ENCODE measurements around the gene PPP1R9B.

The PPP1R9B gene

DNA sequence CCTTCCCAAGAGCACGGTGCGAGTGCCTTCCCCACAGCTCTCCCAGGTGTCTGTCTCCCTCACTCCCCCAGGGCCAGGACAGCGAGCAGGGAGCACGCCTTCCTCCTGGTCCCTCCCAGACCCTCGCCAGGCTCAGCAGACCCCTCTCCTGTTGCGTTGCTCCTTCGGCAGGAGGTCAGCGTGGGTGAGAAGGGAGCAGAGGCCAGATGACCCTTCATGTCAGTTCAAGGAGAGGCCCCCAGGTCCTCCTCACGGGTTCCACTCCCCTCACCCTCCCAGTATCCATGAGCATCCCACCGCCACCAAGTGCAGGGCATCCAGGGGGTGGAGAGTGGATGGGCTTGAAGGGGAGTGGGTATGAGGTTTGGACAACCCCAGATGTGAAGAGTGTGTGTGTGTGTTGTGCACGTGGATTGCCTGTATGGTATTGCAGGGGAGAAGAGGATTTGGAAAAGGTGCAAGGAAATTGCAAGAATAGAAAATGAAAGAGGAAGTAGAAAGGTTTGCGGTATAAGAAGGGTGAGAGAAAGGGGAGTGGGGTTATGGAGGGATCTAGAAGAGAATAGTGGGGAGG lies 33.0 kb upstream of the PPP1R9B start:
- no peak overlapping the region for H2AFZ ChIP-seq (ENCODE audit: low read length)
- peak overlapping the region; percentile 68 for H2BK120ac ChIP-seq (ENCODE audit: low read depth, low read length)
- peak overlapping the region; percentile 95 for H3K18ac ChIP-seq (ENCODE audit: low read length)
- peak overlapping the region; percentile 86 for H4K91ac ChIP-seq (ENCODE audit: low read depth, low read length, poor library complexity)
- H3K79me1 ChIP-seq (ENCODE audit: low read depth, low read length): peaks cover 2% of the 10 kb centered on the region
- no peak for DNase-seq (ENCODE audit: low spot score)
- H3K4me2 ChIP-seq (ENCODE audit: insufficient read depth, low read length, poor library complexity, severe bottlenecking): no peak overlapping the region
- no peak overlapping the region for H3K27ac ChIP-seq (replicated peaks; ENCODE audit: low read length)
- H3K4me1 ChIP-seq (ENCODE audit: control insufficient read depth in 2 of 2, insufficient read depth in 1 of 2, low read depth in 1 of 2, low read length in 2 of 2): peaks cover 25 to 29% of the 10 kb centered on the region in 2 donors
- peak overlapping the region; percentile 97 for H4K8ac ChIP-seq (ENCODE audit: low read depth, low read length)
- peak overlapping the region; percentile 100 for H2BK15ac ChIP-seq (ENCODE audit: low read length)
- H3K9ac ChIP-seq (ENCODE audit: low read depth, low read length, poor library complexity): peak overlapping the region; percentile 50
- peak overlapping the region; percentile 92 for H3K23ac ChIP-seq (ENCODE audit: low read depth, low read length, poor library complexity)
- no peak overlapping the region for H3K4me3 ChIP-seq (ENCODE audit: low read length in 2 of 2)
- peak overlapping the region; percentile 77 for H2AK5ac ChIP-seq (ENCODE audit: low read depth, low read length)
- peak overlapping the region; percentile 67 for H3K14ac ChIP-seq (ENCODE audit: low read length)
- 96% methylated on average over 1 of the region's 12 CpGs; no CpG with 5 or more reads in 1 of the 2 donors for WGBS, 2 donors (ENCODE audit: extremely low coverage in 2 of 2, insufficient read length in 2 of 2, insufficient replicate concordance in 1 of 2)
- peaks cover 0 to 4% of the 10 kb centered on the region in 2 donors for H3K36me3 ChIP-seq (replicated peaks in 1 of 2; ENCODE audit: control insufficient read depth in 2 of 2, insufficient read depth in 2 of 2, low read length in 2 of 2)
- H3K27me3 ChIP-seq (ENCODE audit: control insufficient read depth in 3 of 3, insufficient read depth in 3 of 3, low read depth in 1 of 3, low read length in 3 of 3): peaks cover 0 to 11% (median 0%) of the 10 kb centered on the region in 3 experiments
- peak overlapping the region; percentile 96 for H2BK5ac ChIP-seq (ENCODE audit: low read length)
- H2BK12ac ChIP-seq (ENCODE audit: low read length): peak overlapping the region; percentile 97
- H3K9me3 ChIP-seq (replicated peaks in 1 of 2; ENCODE audit: control insufficient read depth in 2 of 2, insufficient read depth in 1 of 2, low read depth in 1 of 2, low read length in 2 of 2): peaks cover 0 to 3% of the 10 kb centered on the region in 2 donors
- H3K4ac ChIP-seq (ENCODE audit: low read length): peak overlapping the region; percentile 85

DNA sequence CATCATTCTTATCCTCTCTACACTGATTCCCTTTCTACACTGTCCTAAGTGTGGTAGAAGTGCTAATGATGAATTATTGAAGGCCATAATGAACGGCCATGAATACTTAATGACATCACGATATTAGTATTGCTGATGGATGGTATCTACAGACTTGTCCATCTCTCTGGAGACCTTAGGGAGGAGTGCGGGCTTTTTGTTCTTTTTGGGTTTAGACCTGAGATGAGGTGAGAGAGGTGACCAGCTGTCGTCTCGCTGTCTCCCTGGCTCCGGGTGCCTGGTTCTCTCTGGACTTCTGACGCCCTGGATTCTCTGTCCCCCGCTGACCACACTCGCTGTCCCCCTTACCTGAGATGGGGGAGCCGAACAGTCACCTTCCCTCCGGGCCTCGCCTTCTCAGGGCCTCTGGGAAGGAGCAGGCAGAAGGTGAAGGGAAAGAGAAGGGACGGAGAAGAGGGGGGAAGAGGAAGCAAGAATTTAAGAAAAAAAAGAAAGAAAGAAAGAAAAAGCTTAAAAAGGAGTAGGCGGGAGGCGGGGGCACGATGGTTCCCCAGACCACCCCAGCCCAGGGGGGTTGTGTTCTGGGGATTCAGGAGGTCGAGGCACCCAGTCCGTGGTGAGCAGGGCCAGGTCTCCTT lies 32.4 kb upstream of the PPP1R9B start:
- H2BK5ac ChIP-seq (ENCODE audit: low read length): peak overlapping the region; percentile 96
- H3K4me1 ChIP-seq (ENCODE audit: control insufficient read depth in 2 of 2, insufficient read depth in 1 of 2, low read depth in 1 of 2, low read length in 2 of 2): peaks cover 31 to 34% of the 10 kb centered on the region in 2 donors
- WGBS, 2 donors (ENCODE audit: extremely low coverage in 2 of 2, insufficient read length in 2 of 2, insufficient replicate concordance in 1 of 2): no CpG with 5 or more reads among the region's 18 CpGs
- H3K4me3 ChIP-seq (ENCODE audit: low read length in 2 of 2): no peak overlapping the region
- H2BK15ac ChIP-seq (ENCODE audit: low read length): peak overlapping the region; percentile 100
- peak overlapping the region; percentile 92 for H3K23ac ChIP-seq (ENCODE audit: low read depth, low read length, poor library complexity)
- peak overlapping the region; percentile 97 for H2BK12ac ChIP-seq (ENCODE audit: low read length)
- peak overlapping the region; percentile 77 for H2AK5ac ChIP-seq (ENCODE audit: low read depth, low read length)
- H3K14ac ChIP-seq (ENCODE audit: low read length): peak overlapping the region; percentile 67
- H3K9me3 ChIP-seq (replicated peaks in 1 of 2; ENCODE audit: control insufficient read depth in 2 of 2, insufficient read depth in 1 of 2, low read depth in 1 of 2, low read length in 2 of 2): peaks cover 0 to 3% of the 10 kb centered on the region in 2 donors
- peaks cover 2% of the 10 kb centered on the region for H3K79me1 ChIP-seq (ENCODE audit: low read depth, low read length)
- no peak overlapping the region for H3K27ac ChIP-seq (replicated peaks; ENCODE audit: low read length)
- no peak overlapping the region for H4K8ac ChIP-seq (ENCODE audit: low read depth, low read length)
- H2BK120ac ChIP-seq (ENCODE audit: low read depth, low read length): peak overlapping the region; percentile 68
- no peak overlapping the region for H3K4me2 ChIP-seq (ENCODE audit: insufficient read depth, low read length, poor library complexity, severe bottlenecking)
- H3K4ac ChIP-seq (ENCODE audit: low read length): peak overlapping the region; percentile 85
- peaks cover 0 to 4% of the 10 kb centered on the region in 2 donors for H3K36me3 ChIP-seq (replicated peaks in 1 of 2; ENCODE audit: control insufficient read depth in 2 of 2, insufficient read depth in 2 of 2, low read length in 2 of 2)
- DNase-seq (ENCODE audit: low spot score): no peak
- no peak overlapping the region for H2AFZ ChIP-seq (ENCODE audit: low read length)
- peaks cover 0 to 11% (median 0%) of the 10 kb centered on the region in 3 experiments for H3K27me3 ChIP-seq (ENCODE audit: control insufficient read depth in 3 of 3, insufficient read depth in 3 of 3, low read depth in 1 of 3, low read length in 3 of 3)
- peak overlapping the region; percentile 50 for H3K9ac ChIP-seq (ENCODE audit: low read depth, low read length, poor library complexity)
- no peak overlapping the region for H4K91ac ChIP-seq (ENCODE audit: low read depth, low read length, poor library complexity)
- peak overlapping the region; percentile 95 for H3K18ac ChIP-seq (ENCODE audit: low read length)

DNA sequence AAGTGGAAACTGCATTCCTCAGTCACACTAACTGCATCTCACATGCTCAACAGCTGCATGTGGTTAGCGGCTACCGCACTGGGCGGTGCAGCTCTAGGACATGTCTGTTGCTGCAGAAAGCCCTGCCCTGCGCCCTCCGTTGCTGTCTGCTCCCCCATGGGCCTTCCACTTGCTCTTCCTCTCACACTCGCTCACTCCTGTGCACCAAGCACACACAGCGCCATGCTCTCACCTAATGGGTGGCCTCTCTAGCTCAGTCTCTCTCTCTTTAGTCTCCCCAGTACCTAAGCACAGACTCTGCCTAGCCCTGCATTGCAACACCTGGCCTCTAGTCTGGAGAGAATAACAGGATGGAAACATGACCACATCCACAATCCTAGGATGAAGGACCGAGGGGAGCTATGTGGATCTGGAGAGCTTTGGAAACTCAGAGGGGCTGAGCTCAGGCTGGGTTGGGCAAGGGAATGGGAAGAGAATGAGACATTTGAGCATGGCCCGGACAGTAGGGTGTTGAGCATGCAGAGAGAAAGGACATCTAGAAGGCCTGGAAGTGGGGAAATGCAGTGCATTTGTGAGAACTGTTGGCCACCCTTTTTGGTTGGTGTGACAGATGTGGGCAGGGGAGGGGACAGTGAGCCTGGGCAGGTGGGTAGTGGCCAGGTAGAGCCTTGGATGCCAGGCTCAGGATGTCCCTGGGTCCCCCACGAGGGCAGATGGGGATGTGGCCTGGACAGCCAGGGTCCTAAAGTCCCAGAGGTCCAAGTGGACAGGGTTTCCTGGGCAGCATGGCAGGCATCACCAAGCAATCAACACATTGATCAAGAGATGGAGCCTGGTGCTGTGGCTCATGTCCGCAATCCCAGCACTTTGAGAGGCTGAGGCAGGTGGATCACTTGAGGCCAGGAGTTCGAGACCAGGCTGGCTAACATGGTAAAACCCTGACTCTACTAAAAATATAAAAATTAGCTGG lies 31.4 kb upstream of the PPP1R9B start:
- H3K27ac ChIP-seq (replicated peaks; ENCODE audit: low read length): no peak overlapping the region

More for the DNA sequence above, 31.4 kb upstream of the PPP1R9B start:
- H3K4me1 ChIP-seq (ENCODE audit: control insufficient read depth in 2 of 2, insufficient read depth in 1 of 2, low read depth in 1 of 2, low read length in 2 of 2): peaks cover 34 to 44% of the 10 kb centered on the region in 2 donors
- peak overlapping the region; percentile 8 for H2BK12ac ChIP-seq (ENCODE audit: low read length)
- peak overlapping the region; percentile 50 for H2BK15ac ChIP-seq (ENCODE audit: low read length)
- H4K91ac ChIP-seq (ENCODE audit: low read depth, low read length, poor library complexity): peak overlapping the region; percentile 62
- peaks cover 0 to 11% (median 0%) of the 10 kb centered on the region in 3 experiments for H3K27me3 ChIP-seq (ENCODE audit: control insufficient read depth in 3 of 3, insufficient read depth in 3 of 3, low read depth in 1 of 3, low read length in 3 of 3)
- H3K4me3 ChIP-seq (ENCODE audit: low read length in 2 of 2): no peak overlapping the region
- H4K8ac ChIP-seq (ENCODE audit: low read depth, low read length): peak overlapping the region; percentile 5
- peak overlapping the region; percentile 6 for H2BK120ac ChIP-seq (ENCODE audit: low read depth, low read length)
- peak overlapping the region; percentile 83 for H3K18ac ChIP-seq (ENCODE audit: low read length)
- H3K9me3 ChIP-seq (replicated peaks in 1 of 2; ENCODE audit: control insufficient read depth in 2 of 2, insufficient read depth in 1 of 2, low read depth in 1 of 2, low read length in 2 of 2): peaks cover 0 to 3% of the 10 kb centered on the region in 2 donors
- H3K23ac ChIP-seq (ENCODE audit: low read depth, low read length, poor library complexity): peak overlapping the region; percentile 34
- WGBS, 2 donors (ENCODE audit: extremely low coverage in 2 of 2, insufficient read length in 2 of 2, insufficient replicate concordance in 1 of 2): no CpG with 5 or more reads among the region's 12 CpGs
- peak overlapping the region; percentile 64 for H3K14ac ChIP-seq (ENCODE audit: low read length)
- H3K9ac ChIP-seq (ENCODE audit: low read depth, low read length, poor library complexity): peak overlapping the region; percentile 63
- H2BK5ac ChIP-seq (ENCODE audit: low read length): no peak overlapping the region
- no peak overlapping the region for H3K4me2 ChIP-seq (ENCODE audit: insufficient read depth, low read length, poor library complexity, severe bottlenecking)
- H3K4ac ChIP-seq (ENCODE audit: low read length): no peak overlapping the region
- peaks cover 0 to 4% of the 10 kb centered on the region in 2 donors for H3K36me3 ChIP-seq (replicated peaks in 1 of 2; ENCODE audit: control insufficient read depth in 2 of 2, insufficient read depth in 2 of 2, low read length in 2 of 2)
- no peak overlapping the region for H2AFZ ChIP-seq (ENCODE audit: low read length)
- H3K79me1 ChIP-seq (ENCODE audit: low read depth, low read length): peaks cover 4% of the 10 kb centered on the region
- no peak for DNase-seq (ENCODE audit: low spot score)
- peak overlapping the region; percentile 96 for H2AK5ac ChIP-seq (ENCODE audit: low read depth, low read length)

All from neuronal stem cell (in vitro differentiated cells).